ENCODE measurements around the gene FGGY.
"Not testable (repeated sequence)": the region's sequence is repeated elsewhere in the genome, so short reads cannot be mapped to it uniquely, and the experiment has no call there.

Gene FGGY

DNA sequence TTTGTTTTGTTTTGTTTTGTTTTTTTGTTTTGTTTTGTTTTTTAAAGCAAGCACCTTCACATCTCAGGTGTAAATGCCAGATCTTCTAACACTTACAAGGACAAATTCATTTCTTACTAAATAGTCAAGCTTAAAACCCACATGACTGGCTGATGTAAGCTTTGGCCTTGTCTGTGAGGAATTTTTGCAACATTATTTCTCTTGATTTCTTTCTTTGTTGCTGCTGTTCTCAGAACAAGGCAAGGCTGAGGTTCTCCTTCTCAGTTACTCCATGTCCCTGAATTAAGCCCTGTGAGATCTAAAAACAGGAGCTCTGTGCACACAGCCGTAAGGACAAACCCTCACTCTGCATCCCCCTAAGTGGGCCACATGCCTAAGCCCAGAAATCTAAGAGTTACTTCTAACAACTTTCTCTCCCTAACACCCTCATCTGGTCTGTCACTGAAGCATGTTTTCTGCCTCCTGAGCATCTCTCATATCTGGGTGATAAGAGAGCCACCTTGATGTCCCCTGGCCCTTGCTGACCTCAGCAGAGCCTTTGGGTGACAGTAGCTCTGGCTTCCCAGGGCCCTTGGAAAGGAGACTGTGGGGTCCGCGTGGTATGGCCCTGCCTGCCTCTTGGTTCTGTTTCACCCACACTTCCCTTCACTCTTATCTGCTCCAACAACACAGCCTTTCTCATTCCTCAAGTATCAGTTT is 436.7 kb downstream of the FGGY start:
- DNase-seq (ENCODE audit: low read depth), result no peak
- no peak overlapping the region for H3K4me3 ChIP-seq (ENCODE audit: low read depth, low read length)
- TF ChIP-seq, protein P1, sequence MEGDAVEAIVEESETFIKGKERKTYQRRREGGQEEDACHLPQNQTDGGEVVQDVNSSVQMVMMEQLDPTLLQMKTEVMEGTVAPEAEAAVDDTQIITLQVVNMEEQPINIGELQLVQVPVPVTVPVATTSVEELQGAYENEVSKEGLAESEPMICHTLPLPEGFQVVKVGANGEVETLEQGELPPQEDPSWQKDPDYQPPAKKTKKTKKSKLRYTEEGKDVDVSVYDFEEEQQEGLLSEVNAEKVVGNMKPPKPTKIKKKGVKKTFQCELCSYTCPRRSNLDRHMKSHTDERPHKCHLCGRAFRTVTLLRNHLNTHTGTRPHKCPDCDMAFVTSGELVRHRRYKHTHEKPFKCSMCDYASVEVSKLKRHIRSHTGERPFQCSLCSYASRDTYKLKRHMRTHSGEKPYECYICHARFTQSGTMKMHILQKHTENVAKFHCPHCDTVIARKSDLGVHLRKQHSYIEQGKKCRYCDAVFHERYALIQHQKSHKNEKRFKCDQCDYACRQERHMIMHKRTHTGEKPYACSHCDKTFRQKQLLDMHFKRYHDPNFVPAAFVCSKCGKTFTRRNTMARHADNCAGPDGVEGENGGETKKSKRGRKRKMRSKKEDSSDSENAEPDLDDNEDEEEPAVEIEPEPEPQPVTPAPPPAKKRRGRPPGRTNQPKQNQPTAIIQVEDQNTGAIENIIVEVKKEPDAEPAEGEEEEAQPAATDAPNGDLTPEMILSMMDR (IDR thresholded peaks at IDR 0.05; ENCODE audit: low read depth, low read length, missing control alignments), result no peak

- DNase-seq (ENCODE audit: low read depth); H3K4me3 ChIP-seq (ENCODE audit: low read depth, low read length): not testable (repeated sequence)
Observed at GRCh38 chr1:59735927-59736326, 439.0 kb downstream of the FGGY start.

DNA sequence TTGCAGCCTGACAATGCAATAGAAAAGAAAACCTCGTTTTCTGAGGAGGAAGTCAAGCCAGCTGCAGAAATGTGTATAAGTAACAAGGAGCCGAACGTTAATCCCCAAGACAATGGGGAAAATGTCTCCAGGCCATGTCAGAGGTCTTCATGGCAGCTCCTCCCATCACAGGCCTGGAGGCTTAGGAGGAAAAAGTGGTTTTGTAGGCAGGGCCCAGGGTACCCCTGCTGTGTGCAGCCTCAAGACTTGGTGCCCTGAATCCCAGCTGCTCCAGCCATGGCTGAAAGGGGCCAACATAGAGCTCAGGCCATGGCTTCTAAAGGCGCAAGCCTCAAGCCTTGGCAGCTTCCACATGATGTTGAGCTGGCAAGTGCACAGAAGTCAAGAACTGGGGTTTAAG is 439.9 kb downstream of the FGGY start:
- H3K4me3 ChIP-seq (ENCODE audit: low read depth, low read length), result no peak overlapping the region
- TF ChIP-seq, protein P1 (IDR thresholded peaks at IDR 0.05; ENCODE audit: low read depth, low read length, missing control alignments), result no peak

GRCh38 chr1:59737638-59738037 is 440.7 kb downstream of the FGGY start:
- DNase-seq (ENCODE audit: low read depth), result no peak
- TF ChIP-seq, protein P1 (IDR thresholded peaks at IDR 0.05; ENCODE audit: low read depth, low read length, missing control alignments), result no peak
- H3K4me3 ChIP-seq (ENCODE audit: low read depth, low read length), result no peak overlapping the region

More for the DNA sequence above, 439.9 kb downstream of the FGGY start:
- no peak for DNase-seq (ENCODE audit: low read depth)

DNA sequence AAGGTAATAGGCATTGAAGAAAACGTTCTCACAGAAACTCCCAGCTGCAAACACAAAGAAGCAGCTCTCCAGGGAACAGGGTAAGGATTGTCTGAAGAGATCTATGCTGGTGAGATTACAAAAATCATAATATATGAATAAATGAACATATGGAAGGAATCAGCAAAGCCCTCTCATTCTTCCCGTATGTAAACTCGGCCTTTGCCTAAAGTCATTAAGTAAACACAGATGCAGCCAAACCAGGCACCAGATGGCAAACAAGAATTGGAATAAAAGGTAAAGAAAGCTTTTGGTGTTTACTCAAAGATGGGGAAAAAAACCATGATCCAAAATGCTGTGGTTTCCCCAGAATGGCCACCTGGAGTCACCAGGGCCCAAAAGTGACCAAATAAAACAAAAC is 441.3 kb downstream of the FGGY start:
- H3K4me3 ChIP-seq (ENCODE audit: low read depth, low read length), result no peak overlapping the region
- TF ChIP-seq, protein P1 (IDR thresholded peaks at IDR 0.05; ENCODE audit: low read depth, low read length, missing control alignments), result no peak
- no peak for DNase-seq (ENCODE audit: low read depth)

GRCh38 chr1:59738591-59739015 is 441.7 kb downstream of the FGGY start:
- no peak overlapping the region for H3K4me3 ChIP-seq (ENCODE audit: low read depth, low read length)
- DNase-seq (ENCODE audit: low read depth), result no peak
- TF ChIP-seq, protein P1 (IDR thresholded peaks at IDR 0.05; ENCODE audit: low read depth, low read length, missing control alignments), result no peak

DNA sequence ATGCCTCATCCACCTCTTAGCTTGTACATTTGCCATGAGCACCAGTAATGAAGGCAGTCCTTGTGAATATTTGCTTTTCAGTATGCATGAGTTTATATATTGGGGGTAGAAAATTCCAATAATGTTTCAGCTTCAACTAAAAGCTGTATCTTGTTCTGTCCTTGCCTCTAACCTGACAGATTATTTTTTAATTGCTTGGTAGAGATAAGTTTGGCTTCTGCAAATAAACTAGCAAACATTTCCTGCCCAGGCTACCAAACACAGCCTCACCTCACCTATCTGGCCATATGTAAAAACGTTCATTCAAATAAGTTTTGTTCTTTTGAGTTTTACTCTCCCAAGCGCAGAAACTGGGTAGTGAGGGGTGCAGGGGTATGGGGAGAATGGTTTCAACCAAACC is 442.2 kb downstream of the FGGY start:
- TF ChIP-seq, protein P1 (IDR thresholded peaks at IDR 0.05; ENCODE audit: low read depth, low read length, missing control alignments), result no peak
- H3K4me3 ChIP-seq (ENCODE audit: low read depth, low read length), result no peak overlapping the region
- no peak for DNase-seq (ENCODE audit: low read depth)
